HG02973 (cell line): ENCODE results near the gene SPECC1L.
"Not testable (repeated sequence)": the region's sequence is repeated elsewhere in the genome, so short reads cannot be mapped to it uniquely, and the experiment has no call there.

Source experiments
- ATAC-seq: cut with Tn5 transposase; IDR thresholded peaks from one replicate; pipeline ENCODE4 v1.9.1; 2021; ENCODE audit warnings: moderate library complexity; ENCODE audit not compliant: unreplicated experiment

Gene SPECC1L

DNA sequence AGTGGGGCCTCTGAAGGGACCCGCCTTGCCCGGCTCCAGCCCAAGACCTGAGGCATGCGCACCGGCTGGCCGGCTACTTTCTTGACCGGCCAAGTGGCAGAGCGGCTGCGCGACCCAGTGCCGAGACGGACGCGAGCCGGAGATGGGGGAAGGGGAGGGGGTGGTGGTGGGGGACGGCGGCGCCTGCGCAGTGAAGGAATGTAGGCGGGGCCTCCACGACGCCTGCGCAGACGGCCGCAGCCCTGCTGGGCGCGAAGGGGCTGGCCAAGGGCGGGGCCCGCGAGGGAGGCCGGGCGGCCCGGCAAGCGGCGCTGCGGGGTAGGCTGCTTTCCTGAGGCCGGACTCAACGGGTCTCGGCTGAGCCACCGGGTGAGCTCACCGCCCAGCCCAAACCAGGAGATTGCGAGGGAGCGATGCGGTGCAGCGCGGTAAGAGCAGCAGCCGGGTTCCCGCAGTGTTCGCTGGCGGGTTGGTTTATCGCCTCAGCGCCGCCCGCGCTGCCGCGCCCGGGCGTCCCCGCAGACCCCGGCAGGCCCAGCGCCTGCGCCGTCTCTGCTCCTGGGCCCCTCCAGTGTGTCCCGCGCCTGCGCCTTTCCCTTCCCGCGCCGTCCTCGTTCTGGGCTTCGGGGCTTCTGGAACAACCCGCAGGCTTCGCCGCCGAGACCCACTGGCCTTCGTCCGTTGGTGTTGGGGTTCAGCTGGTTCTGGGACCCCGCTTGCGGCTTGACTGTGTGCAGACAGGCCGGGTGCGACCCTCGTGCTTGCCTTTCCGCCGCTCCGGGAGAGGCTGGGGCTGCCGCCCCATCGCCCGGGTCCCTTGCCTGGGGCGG is at the start of gene SPECC1L:
Gene SPECC1L (plus strand): TSS at position 276 of the 830 bp plus-strand sequence. CDS start 31,401 bp downstream, outside the sequence.
- ATAC-seq = peak; percentile 77

- no peak for ATAC-seq
Measured at GRCh38 chr22:24224468-24224867, 46.2 kb upstream of the SPECC1L start.

GRCh38 chr22:24225044-24225601 is 45.5 kb upstream of the SPECC1L start:
- ATAC-seq = no peak

DNA sequence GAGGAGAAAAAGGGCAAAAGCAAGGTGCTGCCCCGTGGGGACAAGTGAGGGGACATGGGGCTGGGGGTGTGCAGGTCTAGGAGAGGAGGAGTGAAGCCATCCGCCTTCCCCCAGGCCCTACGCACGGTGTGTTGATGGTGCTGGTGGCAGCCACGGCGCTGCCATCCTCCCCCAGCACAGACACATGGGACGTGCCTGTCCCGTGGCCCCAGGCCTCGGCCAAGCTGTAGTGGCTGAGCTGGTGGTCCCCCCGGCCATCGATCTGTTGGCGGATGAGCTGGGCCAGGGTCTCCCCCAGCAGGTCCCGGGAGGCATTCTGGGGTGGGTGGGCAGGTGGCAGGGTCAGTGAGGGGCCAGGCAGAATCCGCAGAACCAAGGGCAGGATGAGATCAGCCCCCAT is 44.7 kb upstream of the SPECC1L start:
- ATAC-seq = no peak

GRCh38 chr22:24230911-24231656 is 39.5 kb upstream of the SPECC1L start:
- no peak for ATAC-seq

GRCh38 chr22:24231706-24232105 is 38.9 kb upstream of the SPECC1L start:
- no peak for ATAC-seq

GRCh38 chr22:24232124-24232523 is 38.5 kb upstream of the SPECC1L start:
- no peak for ATAC-seq

- ATAC-seq = no peak
Measured at GRCh38 chr22:24232725-24233124, 37.9 kb upstream of the SPECC1L start.

GRCh38 chr22:24233235-24233634 is 37.4 kb upstream of the SPECC1L start:
- no peak for ATAC-seq

DNA sequence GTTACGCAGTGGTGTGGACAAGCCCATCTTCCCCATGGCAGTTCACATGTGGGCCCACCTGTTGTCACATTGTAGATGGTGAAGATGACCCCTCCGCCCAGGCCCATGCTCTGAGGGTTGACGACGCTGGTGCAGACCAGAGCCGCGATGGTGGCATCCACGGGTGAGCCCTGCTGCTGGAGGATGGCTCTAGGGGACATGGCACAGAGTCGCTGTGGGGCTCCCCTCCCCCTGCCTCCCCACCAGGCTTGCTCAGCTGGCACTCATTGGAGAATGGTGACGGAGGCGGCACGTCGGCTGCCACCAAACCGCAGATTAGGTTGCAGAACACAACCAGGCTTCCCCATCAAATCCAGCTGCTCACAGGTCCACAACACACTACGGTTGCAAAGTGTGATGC is 36.8 kb upstream of the SPECC1L start:
- no peak for ATAC-seq

DNA sequence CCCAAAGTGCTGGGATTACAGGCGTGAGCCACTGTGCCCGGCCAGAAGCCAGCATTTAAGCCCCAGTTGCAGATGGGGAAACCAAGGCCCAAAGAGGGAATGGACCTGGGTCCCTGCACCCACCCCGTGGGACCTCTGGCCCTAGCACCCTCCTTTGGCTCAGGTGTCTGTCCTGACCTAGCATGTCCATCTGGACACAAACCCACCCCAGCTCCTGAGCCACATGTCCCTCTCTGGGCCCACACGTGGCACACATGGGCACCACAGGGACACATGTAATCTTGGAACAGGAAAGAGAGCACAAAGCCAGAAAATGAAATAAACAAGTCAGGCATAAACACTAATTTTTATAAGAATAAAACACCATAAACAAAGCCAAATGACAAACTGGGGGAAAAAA is 35.3 kb upstream of the SPECC1L start:
- ATAC-seq = no peak

- no peak for ATAC-seq
Measured at GRCh38 chr22:24236656-24237055, 34.0 kb upstream of the SPECC1L start.

GRCh38 chr22:24238101-24238694 is 32.4 kb upstream of the SPECC1L start:
- not testable (repeated sequence) for ATAC-seq

- no peak for ATAC-seq
Measured at GRCh38 chr22:24240381-24240780, 30.2 kb upstream of the SPECC1L start.

GRCh38 chr22:24240985-24241692 is 29.5 kb upstream of the SPECC1L start:
- not testable (repeated sequence) for ATAC-seq

DNA sequence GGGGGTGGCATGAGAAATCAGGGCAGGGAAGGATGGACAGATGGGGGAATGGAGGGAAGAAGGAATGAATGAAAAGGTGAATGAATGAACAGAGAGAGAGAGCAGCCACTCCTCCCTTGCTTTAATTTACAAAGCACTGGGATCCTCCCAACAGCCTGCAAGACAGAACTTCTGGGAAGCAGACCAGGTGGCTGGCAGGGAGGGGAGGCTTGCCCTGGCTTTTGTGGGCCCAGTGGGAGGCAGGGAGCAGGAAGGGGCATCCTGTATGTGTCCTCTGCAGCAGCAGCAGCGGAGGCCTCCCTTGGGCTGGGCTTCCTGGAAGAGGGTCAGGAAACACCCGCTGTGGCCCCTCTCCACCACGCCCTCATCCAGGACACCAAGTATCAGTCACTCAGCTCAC is 27.2 kb upstream of the SPECC1L start:
- ATAC-seq = not testable (repeated sequence)

DNA sequence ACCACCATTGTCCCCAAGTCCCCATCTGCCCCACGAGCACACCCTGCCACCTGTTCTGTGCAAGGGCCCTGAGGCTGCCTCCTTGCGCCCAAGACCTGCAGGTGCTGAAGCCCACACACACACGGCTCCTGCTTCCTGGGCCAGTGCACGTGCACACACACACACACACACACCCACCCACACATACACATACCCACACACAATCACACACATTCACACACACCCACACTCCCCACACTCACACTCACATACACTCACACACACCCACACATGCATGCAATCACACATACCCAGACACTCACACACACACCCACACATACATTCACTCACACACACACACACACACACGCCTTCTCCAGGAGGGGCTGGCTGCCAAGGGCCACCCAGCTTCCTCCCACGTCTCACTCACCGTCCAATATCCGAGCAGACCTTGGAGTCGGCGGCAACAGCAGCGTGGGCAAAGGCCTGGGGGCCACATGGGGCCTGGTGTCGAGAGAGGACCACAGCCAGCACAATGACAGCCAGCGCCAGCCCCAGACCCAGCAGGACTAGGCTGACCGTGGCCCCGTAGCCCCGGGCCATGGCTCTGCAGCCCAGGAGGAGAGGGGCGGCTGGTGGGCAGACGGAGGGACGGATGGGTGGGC is 26.4 kb upstream of the SPECC1L start:
- ATAC-seq = no peak

- not testable (repeated sequence) for ATAC-seq
Measured at GRCh38 chr22:24245030-24245431, 25.6 kb upstream of the SPECC1L start, which contains the start of gene GGT5. TSS of gene GGT5 (minus strand) at chr22:24245082. CDS start at chr22:24244725, 357 bp downstream.

GRCh38 chr22:24245584-24246561 is 24.8 kb upstream of the SPECC1L start:
- ATAC-seq = not testable (repeated sequence)
